ENCODE measurements around the gene CDRT4.

CDRT4 gene

GRCh38 chr17:15492791-15493692 lies 25.6 kb upstream of the CDRT4 start:
- peak; percentile 21 for DNase-seq

GRCh38 chr17:15492186-15492585 lies 24.8 kb upstream of the CDRT4 start:
- no peak for DNase-seq

GRCh38 chr17:15490634-15491261 lies 23.3 kb upstream of the CDRT4 start:
- no peak for DNase-seq

GRCh38 chr17:15488557-15488956 lies 21.1 kb upstream of the CDRT4 start:
- DNase-seq = no peak

GRCh38 chr17:15485045-15485444 lies 17.6 kb upstream of the CDRT4 start:
- no peak for DNase-seq

- no peak for DNase-seq
Observed at GRCh38 chr17:15483431-15483830, 16.0 kb upstream of the CDRT4 start.

- DNase-seq = no peak
Observed at GRCh38 chr17:15482476-15482875, 15.1 kb upstream of the CDRT4 start.

- DNase-seq = no peak
Observed at GRCh38 chr17:15481481-15481880, 14.1 kb upstream of the CDRT4 start.

- no peak for DNase-seq
Observed at GRCh38 chr17:15480204-15480603, 12.8 kb upstream of the CDRT4 start.

- DNase-seq = peak; percentile 10
Observed at GRCh38 chr17:15479703-15480102, 12.3 kb upstream of the CDRT4 start.

- DNase-seq = no peak
Observed at GRCh38 chr17:15478845-15479244, 11.4 kb upstream of the CDRT4 start.

- no peak for DNase-seq
Observed at GRCh38 chr17:15475631-15476354, 8.4 kb upstream of the CDRT4 start.

GRCh38 chr17:15472891-15473290 lies 5.5 kb upstream of the CDRT4 start:
- no peak for DNase-seq

- DNase-seq = no peak
Observed at GRCh38 chr17:15470536-15470935, 3.1 kb upstream of the CDRT4 start.

GRCh38 chr17:15469260-15469659 lies 1.8 kb upstream of the CDRT4 start:
- no peak for DNase-seq

GRCh38 chr17:15468126-15468525 lies 705 bp upstream of the CDRT4 start:
- no peak for DNase-seq

GRCh38 chr17:15466131-15466530 lies 1.3 kb downstream of the CDRT4 start:
- no peak for DNase-seq

GRCh38 chr17:15465045-15465701 lies 2.2 kb downstream of the CDRT4 start:
- no peak for DNase-seq

GRCh38 chr17:15464231-15464985 lies 3.0 kb downstream of the CDRT4 start:
- no peak for DNase-seq

- DNase-seq = no peak
Observed at GRCh38 chr17:15462976-15463772, 4.2 kb downstream of the CDRT4 start.

- no peak for DNase-seq
Observed at GRCh38 chr17:15457723-15458094, 9.7 kb downstream of the CDRT4 start.

All from NCI-H82 (cell line).